ENCODE data around the gene ENG. TPM values are rescaled to one million over a fixed set of nuclear protein-coding genes. Genes with fewer than 3 reads are reported as not detected.

Gene ENG
- total and polyA plus RNA-seq, 2 experiments from 2014 or later = 1.4 to 2.6 TPM

DNA sequence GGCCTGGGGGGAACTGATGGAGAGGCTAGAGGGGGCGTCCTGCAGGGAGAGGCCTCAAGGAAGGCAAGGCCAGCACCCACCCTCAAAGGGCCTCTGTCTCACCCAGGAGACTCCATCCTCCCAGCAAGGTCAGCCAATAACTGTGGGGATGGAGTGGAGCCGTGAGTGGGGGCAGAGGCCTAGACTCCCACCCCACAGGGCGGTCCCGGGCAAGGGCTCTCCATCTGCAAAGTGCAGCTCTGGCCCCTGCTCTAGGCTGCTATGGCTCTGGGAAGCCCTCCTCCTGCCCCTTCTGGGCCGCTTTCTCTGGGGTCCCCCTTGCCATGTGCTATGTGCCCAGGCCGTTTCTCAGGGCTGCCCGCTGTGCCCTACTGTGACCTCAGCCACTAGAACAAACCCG lies 37.7 kb downstream of the ENG start (continued):
- TF ChIP-seq, protein P1, sequence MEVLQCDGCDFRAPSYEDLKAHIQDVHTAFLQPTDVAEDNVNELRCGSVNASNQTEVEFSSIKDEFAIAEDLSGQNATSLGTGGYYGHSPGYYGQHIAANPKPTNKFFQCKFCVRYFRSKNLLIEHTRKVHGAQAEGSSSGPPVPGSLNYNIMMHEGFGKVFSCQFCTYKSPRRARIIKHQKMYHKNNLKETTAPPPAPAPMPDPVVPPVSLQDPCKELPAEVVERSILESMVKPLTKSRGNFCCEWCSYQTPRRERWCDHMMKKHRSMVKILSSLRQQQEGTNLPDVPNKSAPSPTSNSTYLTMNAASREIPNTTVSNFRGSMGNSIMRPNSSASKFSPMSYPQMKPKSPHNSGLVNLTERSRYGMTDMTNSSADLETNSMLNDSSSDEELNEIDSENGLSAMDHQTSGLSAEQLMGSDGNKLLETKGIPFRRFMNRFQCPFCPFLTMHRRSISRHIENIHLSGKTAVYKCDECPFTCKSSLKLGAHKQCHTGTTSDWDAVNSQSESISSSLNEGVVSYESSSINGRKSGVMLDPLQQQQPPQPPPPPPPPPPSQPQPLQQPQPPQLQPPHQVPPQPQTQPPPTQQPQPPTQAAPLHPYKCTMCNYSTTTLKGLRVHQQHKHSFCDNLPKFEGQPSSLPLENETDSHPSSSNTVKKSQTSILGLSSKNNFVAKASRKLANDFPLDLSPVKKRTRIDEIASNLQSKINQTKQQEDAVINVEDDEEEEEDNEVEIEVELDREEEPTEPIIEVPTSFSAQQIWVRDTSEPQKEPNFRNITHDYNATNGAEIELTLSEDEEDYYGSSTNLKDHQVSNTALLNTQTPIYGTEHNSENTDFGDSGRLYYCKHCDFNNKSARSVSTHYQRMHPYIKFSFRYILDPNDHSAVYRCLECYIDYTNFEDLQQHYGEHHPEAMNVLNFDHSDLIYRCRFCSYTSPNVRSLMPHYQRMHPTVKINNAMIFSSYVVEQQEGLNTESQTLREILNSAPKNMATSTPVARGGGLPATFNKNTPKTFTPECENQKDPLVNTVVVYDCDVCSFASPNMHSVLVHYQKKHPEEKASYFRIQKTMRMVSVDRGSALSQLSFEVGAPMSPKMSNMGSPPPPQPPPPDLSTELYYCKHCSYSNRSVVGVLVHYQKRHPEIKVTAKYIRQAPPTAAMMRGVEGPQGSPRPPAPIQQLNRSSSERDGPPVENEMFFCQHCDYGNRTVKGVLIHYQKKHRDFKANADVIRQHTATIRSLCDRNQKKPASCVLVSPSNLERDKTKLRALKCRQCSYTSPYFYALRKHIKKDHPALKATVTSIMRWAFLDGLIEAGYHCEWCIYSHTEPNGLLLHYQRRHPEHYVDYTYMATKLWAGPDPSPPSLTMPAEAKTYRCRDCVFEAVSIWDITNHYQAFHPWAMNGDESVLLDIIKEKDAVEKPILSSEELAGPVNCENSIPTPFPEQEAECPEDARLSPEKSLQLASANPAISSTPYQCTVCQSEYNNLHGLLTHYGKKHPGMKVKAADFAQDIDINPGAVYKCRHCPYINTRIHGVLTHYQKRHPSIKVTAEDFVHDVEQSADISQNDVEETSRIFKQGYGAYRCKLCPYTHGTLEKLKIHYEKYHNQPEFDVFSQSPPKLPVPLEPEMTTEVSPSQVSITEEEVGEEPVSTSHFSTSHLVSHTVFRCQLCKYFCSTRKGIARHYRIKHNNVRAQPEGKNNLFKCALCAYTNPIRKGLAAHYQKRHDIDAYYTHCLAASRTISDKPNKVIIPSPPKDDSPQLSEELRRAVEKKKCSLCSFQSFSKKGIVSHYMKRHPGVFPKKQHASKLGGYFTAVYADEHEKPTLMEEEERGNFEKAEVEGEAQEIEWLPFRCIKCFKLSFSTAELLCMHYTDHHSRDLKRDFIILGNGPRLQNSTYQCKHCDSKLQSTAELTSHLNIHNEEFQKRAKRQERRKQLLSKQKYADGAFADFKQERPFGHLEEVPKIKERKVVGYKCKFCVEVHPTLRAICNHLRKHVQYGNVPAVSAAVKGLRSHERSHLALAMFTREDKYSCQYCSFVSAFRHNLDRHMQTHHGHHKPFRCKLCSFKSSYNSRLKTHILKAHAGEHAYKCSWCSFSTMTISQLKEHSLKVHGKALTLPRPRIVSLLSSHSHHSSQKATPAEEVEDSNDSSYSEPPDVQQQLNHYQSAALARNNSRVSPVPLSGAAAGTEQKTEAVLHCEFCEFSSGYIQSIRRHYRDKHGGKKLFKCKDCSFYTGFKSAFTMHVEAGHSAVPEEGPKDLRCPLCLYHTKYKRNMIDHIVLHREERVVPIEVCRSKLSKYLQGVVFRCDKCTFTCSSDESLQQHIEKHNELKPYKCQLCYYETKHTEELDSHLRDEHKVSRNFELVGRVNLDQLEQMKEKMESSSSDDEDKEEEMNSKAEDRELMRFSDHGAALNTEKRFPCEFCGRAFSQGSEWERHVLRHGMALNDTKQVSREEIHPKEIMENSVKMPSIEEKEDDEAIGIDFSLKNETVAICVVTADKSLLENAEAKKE (CRISPR knock-in tag; IDR thresholded peaks at IDR 0.05) = no peak
- TF ChIP-seq, protein P2, sequence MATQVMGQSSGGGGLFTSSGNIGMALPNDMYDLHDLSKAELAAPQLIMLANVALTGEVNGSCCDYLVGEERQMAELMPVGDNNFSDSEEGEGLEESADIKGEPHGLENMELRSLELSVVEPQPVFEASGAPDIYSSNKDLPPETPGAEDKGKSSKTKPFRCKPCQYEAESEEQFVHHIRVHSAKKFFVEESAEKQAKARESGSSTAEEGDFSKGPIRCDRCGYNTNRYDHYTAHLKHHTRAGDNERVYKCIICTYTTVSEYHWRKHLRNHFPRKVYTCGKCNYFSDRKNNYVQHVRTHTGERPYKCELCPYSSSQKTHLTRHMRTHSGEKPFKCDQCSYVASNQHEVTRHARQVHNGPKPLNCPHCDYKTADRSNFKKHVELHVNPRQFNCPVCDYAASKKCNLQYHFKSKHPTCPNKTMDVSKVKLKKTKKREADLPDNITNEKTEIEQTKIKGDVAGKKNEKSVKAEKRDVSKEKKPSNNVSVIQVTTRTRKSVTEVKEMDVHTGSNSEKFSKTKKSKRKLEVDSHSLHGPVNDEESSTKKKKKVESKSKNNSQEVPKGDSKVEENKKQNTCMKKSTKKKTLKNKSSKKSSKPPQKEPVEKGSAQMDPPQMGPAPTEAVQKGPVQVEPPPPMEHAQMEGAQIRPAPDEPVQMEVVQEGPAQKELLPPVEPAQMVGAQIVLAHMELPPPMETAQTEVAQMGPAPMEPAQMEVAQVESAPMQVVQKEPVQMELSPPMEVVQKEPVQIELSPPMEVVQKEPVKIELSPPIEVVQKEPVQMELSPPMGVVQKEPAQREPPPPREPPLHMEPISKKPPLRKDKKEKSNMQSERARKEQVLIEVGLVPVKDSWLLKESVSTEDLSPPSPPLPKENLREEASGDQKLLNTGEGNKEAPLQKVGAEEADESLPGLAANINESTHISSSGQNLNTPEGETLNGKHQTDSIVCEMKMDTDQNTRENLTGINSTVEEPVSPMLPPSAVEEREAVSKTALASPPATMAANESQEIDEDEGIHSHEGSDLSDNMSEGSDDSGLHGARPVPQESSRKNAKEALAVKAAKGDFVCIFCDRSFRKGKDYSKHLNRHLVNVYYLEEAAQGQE (IDR thresholded peaks at IDR 0.05; ENCODE audit: unreplicated experiment) = no peak
- TF ChIP-seq EZH2phosphoT487 (IDR thresholded peaks at IDR 0.05; ENCODE audit: unreplicated experiment) (no peak), CREB1 (CRISPR knock-in tag; IDR thresholded peaks at IDR 0.05; ENCODE audit: low read depth) (no peak)

DNA sequence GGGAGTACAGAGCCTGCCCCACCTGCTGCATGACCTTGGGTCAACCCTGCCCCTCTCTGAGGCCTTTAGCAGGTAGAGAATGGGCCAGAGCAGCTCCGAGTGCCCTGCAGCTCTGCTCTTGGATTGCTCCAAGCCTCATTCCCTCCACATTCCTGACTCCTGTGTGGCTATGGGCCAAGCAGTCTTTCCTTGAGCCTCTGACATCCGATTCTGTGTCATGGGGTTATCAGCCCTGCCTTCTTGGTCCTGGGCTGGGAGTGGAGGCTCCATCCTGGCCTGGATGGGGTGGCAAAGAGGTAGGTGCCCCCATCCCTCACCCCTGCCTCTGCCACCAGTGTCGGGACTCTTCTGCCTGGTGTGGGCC lies 38.1 kb downstream of the ENG start:
- Mint-ChIP-seq H3K36me3 (ENCODE audit: low read depth) (peaks cover 32% of the 10 kb centered on the region), H3K4me3 (no peak overlapping the region), H3K9me3 (no peaks in the 10 kb centered on the region), H3K27ac (no peak overlapping the region), H3K4me1 (no peaks in the 10 kb centered on the region), H3K27me3 (ENCODE audit: insufficient read depth, low read depth, poor library complexity) (peaks cover 19% of the 10 kb centered on the region)
- ATAC-seq = no peak; the same call in 2 of the 3 replicates
- Histone ChIP-seq H3K27me3 (ENCODE audit: insufficient read depth) (no peaks in the 10 kb centered on the region), H3K36me3 (ENCODE audit: insufficient read depth) (peaks cover 8% of the 10 kb centered on the region), H3K79me2 (replicated peaks; ENCODE audit: insufficient read depth) (no peaks in the 10 kb centered on the region), H3K27ac (ENCODE audit: low read depth) (no peak overlapping the region), H3K4me2 (no peak overlapping the region), H3F3A (replicated peaks; ENCODE audit: low read depth) (no peaks in the 10 kb centered on the region; the same call in 1 of the 2 replicates), H3K9me2 (ENCODE audit: insufficient read depth) (no peaks in the 10 kb centered on the region), H3K4me3 (no peak overlapping the region), H2AFZ (no peak overlapping the region), H4K20me1 (replicated peaks; ENCODE audit: insufficient read depth) (no peaks in the 10 kb centered on the region; the same call in 1 of the 2 replicates), H3K4me1 (ENCODE audit: insufficient read depth) (no peaks in the 10 kb centered on the region)
- no peak for DNase-seq (ENCODE audit: low spot score)
- TF ChIP-seq, protein P1 (CRISPR knock-in tag; IDR thresholded peaks at IDR 0.05) = no peak
- TF ChIP-seq STAT1 (IDR thresholded peaks at IDR 0.05; ENCODE audit: unreplicated experiment) (no peak), ZNF331 (CRISPR knock-in tag; IDR thresholded peaks at IDR 0.05; ENCODE audit: low read depth) (no peak)

Data from GM23338 (cell line).